Memory B cell (primary cell): ENCODE measurements around the gene HMG20B.
A peak's percentile ranks its signal among the peaks of the same experiment; 100 is the strongest.

Experiments used
- ATAC-seq: fragments of 150-1000 bp; cut with Tn5 transposase; 2 replicates; pipeline ENCODE4 v1.10.0; 2021; ENCODE audit warnings: low read depth, mild to moderate bottlenecking, moderate library complexity
- DNase-seq, 2 donors: peaks; one replicate each; pipeline ENCODE4 v3.0.0; 2022; ENCODE audit warnings: low spot score in 2 of 2
- H3K27ac Mint-ChIP-seq: one replicate; pipeline ENCODE4 v1.8.0; 2022; ENCODE audit warnings: mild to moderate bottlenecking, moderate library complexity, mixed read lengths
- H3K27me3 Mint-ChIP-seq: one replicate; pipeline ENCODE4 v1.8.0; 2022; ENCODE audit warnings: mixed read lengths
- H3K36me3 Mint-ChIP-seq: one replicate; pipeline ENCODE4 v1.8.0; 2022; ENCODE audit warnings: mild to moderate bottlenecking, mixed read lengths
- H3K4me1 Mint-ChIP-seq: one replicate; pipeline ENCODE4 v1.8.0; 2022; ENCODE audit warnings: mixed read lengths
- H3K4me3 Mint-ChIP-seq: one replicate; pipeline ENCODE4 v1.8.0; 2022; ENCODE audit warnings: mild to moderate bottlenecking, moderate library complexity, mixed read lengths
- H3K9me3 Mint-ChIP-seq: one replicate; pipeline ENCODE4 v1.8.0; 2022; ENCODE audit warnings: mixed read lengths

Gene HMG20B

DNA sequence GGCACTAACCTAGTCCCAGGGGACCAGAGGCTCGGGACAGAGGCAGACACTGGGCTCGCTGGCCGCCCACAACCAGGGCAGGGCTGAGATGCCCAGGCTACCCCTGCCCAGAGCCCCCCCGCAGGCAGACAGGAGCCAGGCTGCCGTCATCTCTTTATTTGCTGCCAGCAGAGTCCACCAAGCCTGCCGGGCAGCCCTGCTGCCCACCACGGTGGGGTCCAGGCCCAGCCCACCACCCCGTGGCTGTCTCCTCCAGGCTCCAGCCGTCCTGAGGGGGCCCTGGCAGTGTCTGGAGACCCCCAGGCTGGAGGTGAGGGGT, 28.7 kb upstream of the HMG20B start:
- H3K4me1 Mint-ChIP-seq = peaks cover 8% of the 10 kb centered on the region
- H3K4me3 Mint-ChIP-seq = no peak overlapping the region
- no peak overlapping the region for H3K27ac Mint-ChIP-seq
- H3K27me3 Mint-ChIP-seq = no peaks in the 10 kb centered on the region
- peaks cover 12% of the 10 kb centered on the region for H3K36me3 Mint-ChIP-seq
- DNase-seq (no peak), ATAC-seq (no peak)
- no peaks in the 10 kb centered on the region for H3K9me3 Mint-ChIP-seq

DNA sequence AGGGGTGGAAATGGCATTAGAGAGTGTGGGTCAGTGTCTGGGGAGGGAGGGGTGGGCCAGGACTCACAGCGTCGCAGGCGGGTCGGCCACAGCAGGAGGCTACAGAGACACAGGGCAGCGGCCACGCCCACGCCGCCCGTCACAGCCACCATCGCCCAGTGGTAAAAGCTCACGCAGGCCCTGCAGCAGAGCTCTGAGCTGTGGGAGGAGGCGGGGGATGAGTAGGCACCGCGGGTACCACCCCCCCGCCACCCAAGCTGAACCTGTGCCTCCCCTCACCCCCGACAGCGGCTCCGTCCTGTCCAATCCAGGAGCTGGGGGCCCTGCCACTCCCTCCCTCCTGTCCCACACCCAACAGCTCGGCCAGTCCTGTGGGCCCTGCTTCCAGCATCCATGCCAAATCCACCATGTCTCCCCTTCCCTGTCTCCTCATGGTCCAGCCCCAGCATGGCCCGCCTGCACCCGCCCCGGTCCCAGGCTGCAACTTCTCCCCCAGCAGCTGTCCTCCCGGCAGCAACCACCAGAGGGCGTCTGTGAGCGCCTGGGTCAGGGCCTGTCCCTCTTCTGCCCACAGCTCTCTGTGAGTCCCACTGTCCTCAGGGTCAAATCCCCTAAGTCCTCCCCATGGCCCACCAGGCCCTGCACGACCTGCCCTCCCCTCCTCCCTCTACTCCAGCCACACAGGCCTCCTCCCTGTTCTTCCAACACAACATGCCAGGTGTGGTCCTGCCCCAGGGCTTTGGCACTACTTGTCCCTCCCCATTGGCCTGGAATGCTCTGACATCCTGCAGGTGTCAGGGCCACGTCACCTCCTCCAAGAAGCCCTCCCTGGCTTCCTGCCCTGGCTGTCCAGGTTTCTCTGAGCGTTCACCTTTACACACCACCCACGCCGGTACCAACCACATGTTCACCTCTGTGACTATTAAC, 27.7 kb upstream of the HMG20B start:
- H3K4me3 Mint-ChIP-seq = no peak overlapping the region
- peak; percentile 80 to 94 for DNase-seq
- no peaks in the 10 kb centered on the region for H3K27me3 Mint-ChIP-seq
- H3K27ac Mint-ChIP-seq = peak overlapping the region; percentile 71
- no peaks in the 10 kb centered on the region for H3K9me3 Mint-ChIP-seq
- peaks cover 8% of the 10 kb centered on the region for H3K4me1 Mint-ChIP-seq
- H3K36me3 Mint-ChIP-seq = peaks cover 7% of the 10 kb centered on the region
- peak; percentile 71 for ATAC-seq

DNA sequence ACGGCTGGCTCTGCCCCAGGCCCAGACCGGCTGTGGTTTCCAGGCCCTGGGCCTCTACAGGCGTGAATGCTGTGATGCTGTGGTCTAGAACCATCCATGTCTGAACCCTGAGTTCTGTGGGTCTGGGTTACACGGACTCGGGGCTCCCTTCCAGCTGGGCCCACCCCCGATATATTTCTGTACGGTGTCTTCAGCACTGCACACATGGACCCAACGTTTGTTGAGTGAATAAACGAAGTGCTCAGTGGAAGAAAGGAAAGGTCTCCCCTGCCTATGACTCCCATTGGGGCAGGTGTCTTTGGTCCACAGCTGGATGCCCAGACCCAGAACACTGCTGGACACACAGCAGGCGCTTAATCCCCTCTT, 27.1 kb upstream of the HMG20B start:
- H3K27me3 Mint-ChIP-seq = no peaks in the 10 kb centered on the region
- H3K27ac Mint-ChIP-seq = peak overlapping the region; percentile 71
- H3K4me1 Mint-ChIP-seq = peaks cover 8% of the 10 kb centered on the region
- DNase-seq (no peak), ATAC-seq (no peak)
- H3K4me3 Mint-ChIP-seq = no peak overlapping the region
- no peaks in the 10 kb centered on the region for H3K9me3 Mint-ChIP-seq
- peaks cover 7% of the 10 kb centered on the region for H3K36me3 Mint-ChIP-seq

DNA sequence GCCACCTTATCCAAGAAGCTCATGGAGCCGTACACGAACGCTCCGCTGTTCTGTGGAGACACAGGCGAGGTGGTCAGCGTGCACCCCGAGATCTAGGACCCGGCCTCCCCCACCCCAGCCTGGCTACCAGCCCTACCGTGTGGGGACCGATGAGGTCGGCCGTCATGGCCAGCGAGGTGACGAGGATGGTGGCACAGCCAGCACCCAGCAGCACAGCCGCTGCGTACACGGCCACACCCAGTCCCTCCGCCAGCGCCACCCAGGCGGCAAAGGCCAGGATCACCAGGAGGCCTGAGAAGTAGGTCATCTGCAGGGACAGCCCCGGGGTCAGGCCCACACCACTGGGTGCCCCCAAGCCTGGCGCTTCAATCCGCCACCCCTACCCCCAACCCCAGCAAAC, 26.6 kb upstream of the HMG20B start:
- DNase-seq (no peak), ATAC-seq (no peak)
- Mint-ChIP-seq H3K4me1 (peaks cover 8% of the 10 kb centered on the region), H3K27me3 (no peaks in the 10 kb centered on the region), H3K36me3 (peaks cover 7% of the 10 kb centered on the region), H3K4me3 (no peak overlapping the region), H3K9me3 (no peaks in the 10 kb centered on the region), H3K27ac (no peak overlapping the region)

DNA sequence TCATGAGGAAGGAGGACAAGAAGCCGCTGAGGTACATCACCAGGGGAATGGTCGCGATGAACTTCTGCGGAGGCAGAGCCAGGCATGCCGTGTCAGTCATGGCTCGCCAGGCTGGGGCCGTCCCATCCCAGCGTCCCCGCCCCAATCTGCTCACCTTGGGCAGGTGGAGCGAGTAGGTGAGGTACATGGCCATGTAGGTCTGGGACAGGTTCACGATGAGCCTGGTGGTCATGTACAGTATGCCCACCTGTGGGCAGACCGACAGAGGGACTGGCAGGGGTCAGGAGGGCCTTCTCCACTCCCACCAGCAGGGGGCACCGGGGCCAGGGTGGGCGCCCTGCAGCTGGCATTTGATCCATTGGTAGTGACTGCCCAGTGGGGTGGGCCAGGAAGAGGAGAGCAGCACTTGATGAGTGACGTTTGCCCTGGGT, 25.4 kb upstream of the HMG20B start:
- Mint-ChIP-seq H3K4me1 (peaks cover 14% of the 10 kb centered on the region), H3K36me3 (peaks cover 9% of the 10 kb centered on the region), H3K4me3 (no peak overlapping the region), H3K9me3 (no peaks in the 10 kb centered on the region), H3K27ac (no peak overlapping the region), H3K27me3 (no peaks in the 10 kb centered on the region)
- ATAC-seq (peak; percentile 14), DNase-seq (no peak)

DNA sequence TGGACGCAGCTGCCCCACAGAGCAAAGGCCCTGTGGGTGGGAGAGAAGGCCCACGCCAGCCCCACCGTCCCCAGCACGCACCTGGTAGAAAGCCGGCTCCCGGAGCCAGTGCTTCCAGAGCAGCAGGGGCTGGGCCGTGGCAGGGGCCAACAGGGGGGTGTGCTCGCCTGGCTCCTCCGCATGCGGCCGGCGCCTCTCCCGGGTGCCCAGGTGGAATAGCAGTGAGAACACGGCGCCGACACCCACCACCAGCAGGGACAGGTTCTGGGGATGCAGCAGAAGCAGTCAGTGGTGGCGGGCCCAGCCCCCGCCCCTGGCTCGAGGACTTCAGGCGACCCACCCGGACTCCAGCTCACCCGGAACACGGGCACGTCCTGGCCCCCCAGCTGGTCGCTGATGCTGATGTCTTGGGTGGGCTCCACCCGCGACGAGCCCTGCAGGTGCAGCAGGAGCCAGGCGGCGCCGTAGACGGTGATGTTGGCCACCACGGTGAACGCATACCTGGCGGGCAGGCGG, 24.9 kb upstream of the HMG20B start:
- H3K4me3 Mint-ChIP-seq = no peak overlapping the region
- no peak for ATAC-seq
- H3K9me3 Mint-ChIP-seq = no peaks in the 10 kb centered on the region
- peaks cover 9% of the 10 kb centered on the region for H3K36me3 Mint-ChIP-seq
- no peaks in the 10 kb centered on the region for H3K27me3 Mint-ChIP-seq
- no peak overlapping the region for H3K27ac Mint-ChIP-seq
- H3K4me1 Mint-ChIP-seq = peaks cover 18% of the 10 kb centered on the region
- DNase-seq = no peak

DNA sequence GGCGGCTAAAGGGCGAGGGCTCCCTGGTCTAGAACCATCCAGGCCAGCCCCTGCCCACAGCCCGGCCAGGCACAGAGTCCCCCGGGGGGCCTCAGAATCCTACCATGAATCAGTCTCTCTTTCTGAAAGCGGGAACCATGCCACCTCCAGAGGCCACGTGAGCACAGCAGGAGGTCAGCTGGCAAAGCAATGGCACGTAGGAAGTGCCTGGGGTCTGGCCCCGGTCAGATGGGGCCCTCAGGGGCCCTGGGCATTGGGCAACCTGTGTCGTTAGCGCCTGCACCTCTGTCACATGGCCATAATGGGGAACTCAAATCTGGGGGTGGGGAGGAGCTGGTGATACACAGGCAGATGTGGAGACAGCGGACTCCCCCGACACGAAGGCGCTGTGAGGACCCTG, 24.1 kb upstream of the HMG20B start:
- Mint-ChIP-seq H3K4me1 (peaks cover 22% of the 10 kb centered on the region), H3K27ac (no peak overlapping the region), H3K9me3 (no peaks in the 10 kb centered on the region), H3K36me3 (peaks cover 9% of the 10 kb centered on the region), H3K4me3 (no peak overlapping the region), H3K27me3 (no peaks in the 10 kb centered on the region)
- no peak for ATAC-seq
- DNase-seq = no peak

DNA sequence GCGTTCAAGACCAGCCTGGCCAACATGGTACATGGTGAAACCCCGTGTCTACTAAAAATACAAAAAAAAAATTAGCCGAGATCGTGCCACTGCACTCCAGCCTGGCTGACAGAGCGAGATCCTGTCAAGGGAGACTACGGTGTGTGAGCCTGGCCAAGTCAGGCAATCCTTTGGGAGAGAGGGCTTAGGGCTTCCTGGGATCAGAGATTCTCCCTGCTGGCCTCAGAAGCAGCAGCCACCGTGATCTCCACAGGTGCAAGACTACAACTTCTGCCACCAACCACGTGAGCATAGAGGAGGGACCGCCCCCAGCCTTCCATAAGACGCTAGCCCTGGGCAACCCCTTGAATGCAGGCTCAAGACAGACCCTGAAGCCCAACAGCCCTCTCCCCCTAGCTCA, 22.9 kb upstream of the HMG20B start:
- no peak overlapping the region for H3K27ac Mint-ChIP-seq
- no peak for DNase-seq
- H3K27me3 Mint-ChIP-seq = no peaks in the 10 kb centered on the region
- H3K36me3 Mint-ChIP-seq = peaks cover 9% of the 10 kb centered on the region
- no peaks in the 10 kb centered on the region for H3K9me3 Mint-ChIP-seq
- no peak for ATAC-seq
- no peak overlapping the region for H3K4me3 Mint-ChIP-seq
- peaks cover 26% of the 10 kb centered on the region for H3K4me1 Mint-ChIP-seq

DNA sequence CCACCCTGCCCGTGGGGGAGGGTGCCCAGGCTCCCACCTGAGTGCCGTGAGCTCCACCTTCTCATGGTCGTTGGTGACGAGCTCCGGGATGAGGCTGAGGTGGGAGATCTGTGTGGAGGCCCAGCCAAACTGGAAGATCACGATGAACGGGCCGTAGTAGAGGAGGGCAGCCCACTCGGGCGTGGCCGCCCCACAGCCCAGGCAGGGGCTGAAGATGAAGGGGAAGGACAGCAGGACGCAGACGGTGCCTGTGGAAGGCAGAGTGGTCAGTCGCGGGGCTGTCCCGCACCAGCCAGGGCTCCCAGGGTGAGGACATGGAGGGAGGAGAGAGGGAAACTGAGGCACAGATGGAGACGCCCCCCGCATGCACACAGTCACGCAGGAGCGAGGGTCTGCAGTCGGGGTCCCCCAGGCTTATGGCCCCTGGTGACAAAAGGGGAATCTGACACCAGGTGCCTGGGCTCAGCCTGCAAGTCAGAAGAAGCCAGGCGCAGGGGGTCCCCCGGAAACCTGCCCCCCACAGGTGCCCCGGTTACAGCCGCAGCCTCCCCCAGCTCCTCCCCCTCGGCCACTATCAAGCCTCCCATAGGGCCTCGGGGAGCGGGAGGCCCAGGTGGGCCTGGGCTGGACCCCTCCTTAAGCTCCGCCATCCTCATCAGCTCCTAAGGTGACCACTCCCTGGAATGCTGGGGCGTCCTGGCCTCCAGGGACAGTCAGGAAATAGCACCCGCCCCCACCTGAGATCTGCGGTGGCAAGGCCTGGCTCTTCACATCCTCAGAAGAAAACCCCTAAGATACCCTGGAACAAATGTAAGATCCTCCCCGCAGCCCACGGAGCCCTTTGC, 21.6 kb upstream of the HMG20B start:
- ATAC-seq (no peak), DNase-seq (no peak)
- Mint-ChIP-seq H3K27me3 (no peaks in the 10 kb centered on the region), H3K9me3 (no peaks in the 10 kb centered on the region), H3K4me3 (peak overlapping the region; percentile 5), H3K27ac (no peak overlapping the region), H3K36me3 (peaks cover 5% of the 10 kb centered on the region), H3K4me1 (peaks cover 27% of the 10 kb centered on the region)

DNA sequence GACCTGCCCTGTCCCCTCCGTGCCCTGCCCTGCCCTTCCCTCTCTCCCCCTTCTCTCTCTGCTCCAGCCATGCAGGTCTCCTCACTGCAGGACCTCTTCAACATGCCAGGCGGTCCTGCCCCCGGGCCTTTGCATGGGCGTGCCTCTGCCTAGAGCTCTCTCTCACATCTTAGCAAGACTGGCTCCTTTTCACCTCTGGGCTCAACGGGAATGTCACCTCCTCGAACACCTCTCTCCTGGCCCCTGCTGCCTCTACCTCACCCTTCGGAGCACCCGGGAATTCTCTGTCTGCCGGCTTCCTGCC, 21.0 kb upstream of the HMG20B start:
- Mint-ChIP-seq H3K27ac (no peak overlapping the region), H3K9me3 (no peaks in the 10 kb centered on the region), H3K36me3 (peaks cover 5% of the 10 kb centered on the region), H3K4me1 (peaks cover 33% of the 10 kb centered on the region), H3K4me3 (no peak overlapping the region), H3K27me3 (no peaks in the 10 kb centered on the region)
- DNase-seq (no peak), ATAC-seq (no peak)

DNA sequence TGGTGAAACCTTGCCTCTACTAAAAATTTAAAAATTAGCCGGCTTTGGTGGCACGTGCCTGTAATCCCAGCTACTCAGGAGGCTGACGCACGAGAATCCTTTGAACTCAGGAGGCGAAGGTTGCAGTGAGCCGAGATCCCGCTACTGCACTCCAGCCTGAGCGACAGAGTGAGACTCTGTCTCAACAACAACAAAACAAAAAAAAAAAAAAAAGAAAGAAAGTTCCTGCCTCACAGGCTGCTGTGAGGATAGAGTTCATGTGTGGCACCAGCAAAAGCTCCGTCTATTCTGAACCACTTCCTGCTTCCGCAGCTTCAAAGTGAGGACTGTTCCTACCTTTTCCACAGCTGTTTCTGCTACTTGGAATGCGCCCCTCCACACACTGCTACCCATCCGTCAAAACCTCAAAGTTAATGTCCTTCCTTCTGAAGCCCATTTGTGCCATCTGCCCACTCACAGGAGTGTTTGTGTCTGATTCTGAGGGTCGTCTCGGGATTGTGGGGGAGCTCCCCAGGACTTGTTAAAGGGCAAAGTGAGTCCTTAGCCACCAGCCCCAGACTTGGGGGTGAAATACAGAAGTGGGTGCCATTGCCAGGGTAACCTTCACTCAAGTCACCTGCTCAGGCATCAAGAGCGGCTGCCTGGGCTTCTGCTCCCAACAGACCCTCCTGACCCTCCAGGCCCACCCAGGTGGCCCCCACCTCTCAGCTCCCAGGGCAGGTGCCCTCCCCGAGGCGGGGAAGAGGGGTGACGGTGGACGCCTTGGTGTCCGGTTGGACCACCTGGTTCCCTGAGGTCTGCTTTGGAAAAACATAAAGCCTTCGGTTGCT, 18.3 kb upstream of the HMG20B start:
- ATAC-seq (no peak), DNase-seq (no peak)
- H3K4me1 Mint-ChIP-seq = peaks cover 34% of the 10 kb centered on the region
- no peaks in the 10 kb centered on the region for H3K27me3 Mint-ChIP-seq
- peak overlapping the region; percentile 84 for H3K27ac Mint-ChIP-seq
- H3K9me3 Mint-ChIP-seq = no peaks in the 10 kb centered on the region
- peaks cover 1% of the 10 kb centered on the region for H3K36me3 Mint-ChIP-seq
- H3K4me3 Mint-ChIP-seq = peak overlapping the region; percentile 85

DNA sequence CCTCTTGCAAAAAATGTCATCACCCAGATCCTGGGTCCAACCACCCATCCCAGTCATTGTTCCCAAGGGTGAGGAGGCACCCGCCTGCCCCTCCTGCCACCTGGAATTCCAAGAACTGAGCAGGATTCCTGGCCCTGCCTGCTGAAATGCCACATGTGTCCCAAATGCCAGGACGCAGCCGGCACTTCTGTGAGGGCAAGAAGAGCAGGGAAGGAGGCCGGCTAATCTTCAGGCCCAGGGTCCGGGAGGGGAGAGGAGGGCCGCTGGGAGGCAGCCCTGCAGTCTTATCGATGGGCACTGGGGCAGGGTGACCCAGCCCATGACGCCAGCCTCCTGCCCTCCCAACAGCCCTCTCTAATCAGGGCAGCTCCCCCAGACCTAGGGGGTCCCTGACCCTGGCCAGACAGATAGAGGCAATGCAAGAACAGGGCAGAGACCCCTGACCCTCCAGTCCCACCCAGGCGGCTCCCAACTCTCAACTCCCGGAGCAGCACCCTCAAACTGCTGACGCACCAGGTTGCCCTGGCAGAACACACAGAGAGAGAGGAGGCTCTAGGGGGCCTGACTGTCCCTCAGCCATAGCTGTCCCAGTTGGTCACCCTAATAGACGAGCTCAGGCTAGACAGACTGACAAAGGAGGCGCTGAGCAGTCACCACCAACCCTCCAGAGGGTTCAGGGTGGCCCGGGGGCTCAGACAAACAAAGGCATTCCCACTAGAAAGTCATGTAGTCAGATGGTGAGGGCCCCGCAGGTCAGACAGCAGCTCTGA, 16.9 kb upstream of the HMG20B start:
- Mint-ChIP-seq H3K4me3 (peak overlapping the region; percentile 85), H3K27me3 (no peaks in the 10 kb centered on the region), H3K27ac (peak overlapping the region; percentile 80), H3K9me3 (no peaks in the 10 kb centered on the region), H3K4me1 (peaks cover 37% of the 10 kb centered on the region), H3K36me3 (peaks cover 1% of the 10 kb centered on the region)
- ATAC-seq = no peak
- DNase-seq = no peak

DNA sequence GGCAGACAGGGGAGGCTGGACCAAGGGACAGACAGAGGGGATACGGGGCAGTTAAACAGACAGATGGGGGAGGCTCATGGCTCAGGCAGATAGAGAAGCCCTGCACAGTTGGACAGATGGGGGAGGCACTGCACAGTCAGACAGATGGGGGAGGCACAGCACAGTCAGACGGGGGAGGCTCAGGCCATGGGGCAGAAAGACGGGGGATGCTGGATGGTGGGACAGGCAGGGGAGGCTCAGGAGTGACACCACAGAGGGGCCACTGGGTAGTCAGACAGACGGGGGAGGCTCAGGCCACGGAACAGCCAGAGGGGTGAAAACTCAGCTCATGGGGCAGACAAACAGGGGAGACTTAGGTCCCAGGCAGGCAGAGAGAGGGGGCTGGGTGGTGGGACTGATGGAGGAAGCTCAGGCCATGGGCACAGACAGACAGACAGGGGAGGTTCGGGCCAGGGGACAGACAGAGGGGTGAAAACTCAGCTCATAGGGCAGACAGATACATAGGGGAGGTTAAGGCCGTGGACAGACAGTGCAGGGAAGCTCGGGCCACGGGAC, 16.2 kb upstream of the HMG20B start:
- no peak for ATAC-seq
- H3K4me3 Mint-ChIP-seq = peak overlapping the region; percentile 85
- H3K9me3 Mint-ChIP-seq = no peaks in the 10 kb centered on the region
- H3K4me1 Mint-ChIP-seq = peaks cover 35% of the 10 kb centered on the region
- no peak for DNase-seq
- H3K27ac Mint-ChIP-seq = peak overlapping the region; percentile 80
- no peaks in the 10 kb centered on the region for H3K27me3 Mint-ChIP-seq
- H3K36me3 Mint-ChIP-seq = peaks cover 1% of the 10 kb centered on the region
